T-helper 1 cell treated with Interleukin-12 subunit alpha and Interleukin-12 subunit beta and Interleukin-4 antibody, amounts not matched to agents 30 μg/mL and 1 μg/mL, for 36 hours (primary cell): Measurements from ENCODE around the gene GZMA.
"Not testable (repeated sequence)": the region's sequence is repeated elsewhere in the genome, so short reads cannot be mapped to it uniquely, and the experiment has no call there.

Experiments
- H3K27ac Mint-ChIP-seq: one replicate; pipeline ENCODE4 v1.8.0; 2021; ENCODE audit warnings: mild to moderate bottlenecking, mixed read lengths
- H3K27me3 Mint-ChIP-seq: one replicate; pipeline ENCODE4 v1.8.0; 2021; ENCODE audit warnings: low read depth, mixed read lengths
- H3K36me3 Mint-ChIP-seq: one replicate; pipeline ENCODE4 v1.8.0; 2021; ENCODE audit warnings: low read depth, mixed read lengths
- H3K4me1 Mint-ChIP-seq: one replicate; pipeline ENCODE4 v1.8.0; 2021; ENCODE audit warnings: low read depth, mixed read lengths
- H3K4me3 Mint-ChIP-seq: one replicate; pipeline ENCODE4 v1.8.0; 2021; ENCODE audit warnings: mild to moderate bottlenecking, moderate library complexity, mixed read lengths
- H3K9me3 Mint-ChIP-seq: one replicate; pipeline ENCODE4 v1.8.0; 2021; ENCODE audit warnings: mixed read lengths

GZMA gene

DNA sequence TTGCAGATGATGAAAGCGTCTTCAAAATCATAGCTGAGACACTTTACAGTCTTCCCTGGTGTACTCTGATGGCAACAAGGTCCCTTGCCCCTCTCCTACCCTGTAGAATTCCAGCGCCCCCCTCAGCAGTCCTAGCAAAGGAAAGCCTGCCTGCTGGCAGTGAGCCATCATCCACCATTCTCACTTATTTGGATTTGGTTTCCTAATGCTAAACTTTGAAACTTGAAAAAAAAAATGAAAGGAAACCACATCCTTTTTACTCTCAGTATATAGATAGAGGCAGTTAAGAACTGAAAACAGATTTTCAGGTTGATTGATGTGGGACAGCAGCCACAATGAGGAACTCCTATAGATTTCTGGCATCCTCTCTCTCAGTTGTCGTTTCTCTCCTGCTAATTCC lies at the start of gene GZMA:
Gene GZMA (plus strand): TSS at position 299 of the 400 bp plus-strand sequence. CDS start 37 bp downstream, at position 336.
- Mint-ChIP-seq H3K27me3 (peaks cover 4% of the 10 kb centered on the region), H3K4me1 (peaks cover 68% of the 10 kb centered on the region), H3K9me3 (peaks cover 32% of the 10 kb centered on the region), H3K4me3 (peak within 1 kb of the TSS; percentile 93), H3K27ac (peak within 1 kb of the TSS; percentile 98), H3K36me3 (peaks cover 72% of the 10 kb centered on the region)

DNA sequence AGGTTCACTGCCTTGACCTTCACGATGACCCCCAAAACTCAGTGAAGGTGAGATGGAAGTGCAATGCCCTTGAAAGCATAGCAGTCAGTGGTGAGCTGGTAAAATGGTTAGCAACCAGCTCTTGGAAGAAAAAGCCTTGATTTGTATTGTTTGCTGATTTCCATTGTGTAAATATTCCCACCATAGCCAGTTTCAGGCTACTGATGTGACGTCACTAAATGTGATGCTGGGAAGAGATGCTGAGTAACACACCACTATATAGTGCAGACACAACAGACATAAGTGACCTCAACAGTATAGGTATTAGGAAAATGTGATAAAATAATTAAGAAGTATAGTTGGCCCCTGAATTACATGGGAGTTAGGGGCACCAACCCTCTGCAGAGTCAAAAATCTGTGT lies 47.3 kb upstream of the GZMA start:
- Mint-ChIP-seq H3K4me1 (peaks cover 41% of the 10 kb centered on the region), H3K4me3 (no peak overlapping the region), H3K27me3 (no peaks in the 10 kb centered on the region), H3K27ac (no peak overlapping the region), H3K36me3 (peaks cover 54% of the 10 kb centered on the region), H3K9me3 (peaks cover 62% of the 10 kb centered on the region)

GRCh38 chr5:55062039-55062779 lies 40.2 kb upstream of the GZMA start:
- Mint-ChIP-seq H3K4me3 (peak overlapping the region; percentile 82), H3K9me3 (peaks cover 38% of the 10 kb centered on the region), H3K36me3 (peaks cover 44% of the 10 kb centered on the region), H3K4me1 (peaks cover 72% of the 10 kb centered on the region), H3K27ac (peak overlapping the region; percentile 98), H3K27me3 (no peaks in the 10 kb centered on the region)

GRCh38 chr5:55063220-55063863 lies 39.1 kb upstream of the GZMA start:
- Mint-ChIP-seq H3K27ac (peak overlapping the region; percentile 98), H3K27me3 (no peaks in the 10 kb centered on the region), H3K36me3 (peaks cover 42% of the 10 kb centered on the region), H3K9me3 (peaks cover 27% of the 10 kb centered on the region), H3K4me1 (peaks cover 72% of the 10 kb centered on the region), H3K4me3 (peak overlapping the region; percentile 21)

- no peak overlapping the region for H3K4me3 Mint-ChIP-seq
- peaks cover 67% of the 10 kb centered on the region for H3K4me1 Mint-ChIP-seq
- peak overlapping the region; percentile 98 for H3K27ac Mint-ChIP-seq
- peaks cover 22% of the 10 kb centered on the region for H3K9me3 Mint-ChIP-seq
- no peaks in the 10 kb centered on the region for H3K27me3 Mint-ChIP-seq
- H3K36me3 Mint-ChIP-seq, result peaks cover 36% of the 10 kb centered on the region
These were observed 38.5 kb upstream of the GZMA start for GRCh38 chr5:55063899-55064298.

DNA sequence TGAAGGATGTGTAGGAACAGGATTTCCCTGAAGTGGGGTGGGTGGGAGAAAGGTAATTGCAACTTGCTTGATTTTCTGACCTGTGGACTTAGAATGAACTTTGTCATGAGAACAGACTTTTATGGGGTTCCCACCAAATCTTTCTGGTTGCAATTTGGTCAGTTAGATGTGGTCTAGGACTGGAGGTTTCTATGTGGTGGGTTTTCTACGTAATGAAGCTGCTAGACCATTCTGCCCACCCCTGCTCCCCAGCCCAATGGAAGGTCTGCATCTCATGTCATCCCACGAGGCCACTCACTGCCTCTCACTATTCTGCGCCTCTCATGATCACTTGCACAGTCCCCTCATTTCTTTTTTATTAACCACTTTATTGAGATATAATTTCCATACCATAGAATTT lies 37.9 kb upstream of the GZMA start:
- Mint-ChIP-seq H3K36me3 (peaks cover 37% of the 10 kb centered on the region), H3K4me3 (no peak overlapping the region), H3K27ac (peak overlapping the region; percentile 98), H3K4me1 (peaks cover 71% of the 10 kb centered on the region), H3K27me3 (no peaks in the 10 kb centered on the region), H3K9me3 (peaks cover 26% of the 10 kb centered on the region)

DNA sequence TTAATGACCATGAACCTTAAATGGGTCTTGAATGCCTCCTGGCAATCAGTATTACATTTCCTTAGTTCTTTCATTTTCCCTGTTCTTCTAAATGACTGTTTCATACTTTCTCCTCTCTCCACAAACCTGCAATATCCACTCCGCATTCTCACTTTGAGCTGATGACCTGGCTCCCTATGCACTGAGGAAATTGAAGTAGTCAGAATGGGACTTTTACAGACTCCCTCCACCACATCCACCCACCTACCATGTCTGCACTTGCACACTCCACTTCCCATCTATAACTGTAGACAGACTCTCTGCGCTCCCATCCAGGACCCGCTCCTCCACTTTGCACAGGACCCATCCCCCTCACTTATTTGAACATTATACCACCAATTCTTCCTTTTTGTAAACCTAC lies 36.2 kb upstream of the GZMA start:
- H3K27ac Mint-ChIP-seq, result no peak overlapping the region
- peaks cover 70% of the 10 kb centered on the region for H3K4me1 Mint-ChIP-seq
- H3K4me3 Mint-ChIP-seq, result peak overlapping the region; percentile 37
- peaks cover 26% of the 10 kb centered on the region for H3K9me3 Mint-ChIP-seq
- H3K36me3 Mint-ChIP-seq, result peaks cover 41% of the 10 kb centered on the region
- no peaks in the 10 kb centered on the region for H3K27me3 Mint-ChIP-seq

GRCh38 chr5:55070968-55071367 lies 31.5 kb upstream of the GZMA start:
- Mint-ChIP-seq H3K4me3 (no peak overlapping the region), H3K4me1 (peaks cover 60% of the 10 kb centered on the region), H3K36me3 (peaks cover 29% of the 10 kb centered on the region), H3K9me3 (peaks cover 17% of the 10 kb centered on the region), H3K27me3 (no peaks in the 10 kb centered on the region), H3K27ac (peak overlapping the region; percentile 56)

DNA sequence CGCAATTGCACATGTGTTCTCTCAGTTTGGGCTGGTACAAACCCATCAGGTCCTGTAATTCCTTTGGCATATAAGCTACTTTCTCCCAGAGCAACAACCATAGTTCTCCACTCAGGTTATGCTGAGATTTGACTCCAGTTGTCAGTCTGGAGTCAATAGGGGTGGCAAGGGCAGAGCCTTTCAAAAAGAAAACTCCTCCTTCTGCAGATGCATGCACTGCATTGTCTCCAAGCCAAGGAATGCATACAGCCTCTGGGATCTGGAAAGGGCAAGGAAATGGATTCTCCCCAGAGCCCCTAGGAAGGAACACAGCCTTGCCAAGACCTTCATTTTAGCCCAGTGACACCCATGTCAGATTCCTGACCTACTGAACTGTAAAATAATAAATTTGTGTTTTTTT lies 31.0 kb upstream of the GZMA start:
- Mint-ChIP-seq H3K4me1 (peaks cover 56% of the 10 kb centered on the region), H3K9me3 (peaks cover 17% of the 10 kb centered on the region), H3K4me3 (no peak overlapping the region), H3K27me3 (no peaks in the 10 kb centered on the region), H3K27ac (no peak overlapping the region), H3K36me3 (peaks cover 25% of the 10 kb centered on the region)

GRCh38 chr5:55072666-55073065 lies 29.8 kb upstream of the GZMA start:
- Mint-ChIP-seq H3K4me3 (peak overlapping the region; percentile 45), H3K36me3 (peaks cover 19% of the 10 kb centered on the region), H3K4me1 (peaks cover 44% of the 10 kb centered on the region), H3K9me3 (peaks cover 17% of the 10 kb centered on the region), H3K27me3 (no peaks in the 10 kb centered on the region), H3K27ac (peak overlapping the region; percentile 91)

- H3K4me3 Mint-ChIP-seq, result peak overlapping the region; percentile 45
- peaks cover 20% of the 10 kb centered on the region for H3K36me3 Mint-ChIP-seq
- peak overlapping the region; percentile 91 for H3K27ac Mint-ChIP-seq
- peaks cover 45% of the 10 kb centered on the region for H3K4me1 Mint-ChIP-seq
- H3K9me3 Mint-ChIP-seq, result peaks cover 21% of the 10 kb centered on the region
- H3K27me3 Mint-ChIP-seq, result no peaks in the 10 kb centered on the region
These were observed 29.2 kb upstream of the GZMA start for GRCh38 chr5:55073211-55073610.

DNA sequence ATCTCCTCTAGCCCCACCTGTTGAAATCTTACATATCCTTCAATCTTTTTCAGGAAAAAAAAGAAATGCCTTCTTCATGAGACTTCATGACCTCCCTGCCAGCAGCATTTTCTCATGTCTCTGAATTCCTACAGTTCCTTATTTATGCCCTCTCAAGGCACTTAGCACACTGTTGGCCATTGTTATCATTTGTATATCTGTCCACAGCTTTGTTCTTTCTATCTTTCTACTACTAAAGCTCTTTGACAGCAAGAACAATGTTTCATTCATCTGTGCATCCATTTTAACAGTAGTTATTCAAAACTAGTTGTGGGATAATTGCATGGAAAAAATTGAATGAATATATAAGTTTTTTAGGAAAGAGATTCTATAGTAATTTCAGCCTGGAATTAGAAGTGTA lies 20.9 kb upstream of the GZMA start:
- peaks cover 51% of the 10 kb centered on the region for H3K9me3 Mint-ChIP-seq
- H3K4me3 Mint-ChIP-seq, result no peak overlapping the region
- H3K27ac Mint-ChIP-seq, result no peak overlapping the region
- H3K27me3 Mint-ChIP-seq, result no peaks in the 10 kb centered on the region
- H3K4me1 Mint-ChIP-seq, result peaks cover 21% of the 10 kb centered on the region
- H3K36me3 Mint-ChIP-seq, result peaks cover 46% of the 10 kb centered on the region

- H3K4me3 Mint-ChIP-seq, H3K27ac Mint-ChIP-seq: not testable (repeated sequence)
- peaks cover 33% of the 10 kb centered on the region for H3K4me1 Mint-ChIP-seq
These were observed 13.1 kb upstream of the GZMA start for GRCh38 chr5:55089301-55089700.

DNA sequence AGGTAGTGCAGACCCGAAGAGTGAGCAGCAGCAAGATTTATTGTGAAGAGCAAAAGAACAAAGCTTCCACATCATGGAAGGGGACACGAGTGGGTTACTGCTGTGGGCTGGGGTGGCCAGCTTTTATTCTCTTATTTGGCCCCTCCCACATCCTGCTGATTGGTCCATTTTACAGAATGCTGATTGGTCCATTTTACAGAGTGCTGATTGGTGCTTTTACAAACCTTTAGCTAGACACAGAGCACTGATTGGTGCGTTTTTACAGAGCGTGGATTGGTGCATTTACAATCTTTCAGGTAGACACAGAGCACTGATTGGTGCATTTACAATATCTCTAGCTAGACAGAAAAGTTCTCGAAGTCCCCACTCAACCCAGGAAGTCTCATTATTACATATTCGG lies 11.4 kb upstream of the GZMA start:
- H3K36me3 Mint-ChIP-seq, result peaks cover 42% of the 10 kb centered on the region
- not testable (repeated sequence) for H3K27me3 Mint-ChIP-seq, H3K4me3 Mint-ChIP-seq, H3K27ac Mint-ChIP-seq
- peaks cover 43% of the 10 kb centered on the region for H3K4me1 Mint-ChIP-seq
- peaks cover 58% of the 10 kb centered on the region for H3K9me3 Mint-ChIP-seq

More at GRCh38 chr5:55089301-55089700, 13.1 kb upstream of the GZMA start:
- H3K27me3 Mint-ChIP-seq, result not testable (repeated sequence)
- peaks cover 54% of the 10 kb centered on the region for H3K9me3 Mint-ChIP-seq
- peaks cover 37% of the 10 kb centered on the region for H3K36me3 Mint-ChIP-seq

- Mint-ChIP-seq H3K9me3 (peaks cover 77% of the 10 kb centered on the region), H3K4me1 (peaks cover 76% of the 10 kb centered on the region), H3K36me3 (peaks cover 81% of the 10 kb centered on the region), H3K27ac (peak overlapping the region; percentile 93), H3K4me3 (peak overlapping the region; percentile 65), H3K27me3 (peaks cover 4% of the 10 kb centered on the region)
These were observed 6.3 kb upstream of the GZMA start for GRCh38 chr5:55096182-55096581.
